AG09319 (cell line): ENCODE data around the gene ARHGAP21.

Experiments used
- DNase-seq: peaks from one replicate; pipeline ENCODE4 v3.0.0-alpha.2; 2010; ENCODE audit warnings: low read depth; ENCODE audit errors: extremely low read depth
- CTCF ChIP-seq: IDR thresholded peaks from 2 replicates; pipeline ENCODE4 v1.5.1; 2011; ENCODE audit warnings: low read depth, mild to moderate bottlenecking, inconsistent platforms, low read length, moderate library complexity

Gene ARHGAP21

GRCh38 chr10:24603333-24603732 is 120.4 kb downstream of the ARHGAP21 start:
- DNase-seq = no peak

GRCh38 chr10:24597961-24598360 is 125.7 kb downstream of the ARHGAP21 start:
- no peak for DNase-seq
- no peak for TF ChIP-seq CTCF

More at GRCh38 chr10:24603333-24603732, 120.4 kb downstream of the ARHGAP21 start:
- TF ChIP-seq CTCF = no peak

GRCh38 chr10:24597426-24597825 is 126.3 kb downstream of the ARHGAP21 start:
- peak; percentile 61 for DNase-seq
- no peak for TF ChIP-seq CTCF

- no peak for TF ChIP-seq CTCF
- no peak for DNase-seq
Measured at GRCh38 chr10:24596217-24596930, 127.3 kb downstream of the ARHGAP21 start.

- no peak for DNase-seq
- no peak for TF ChIP-seq CTCF
Measured at GRCh38 chr10:24590697-24591457, 132.8 kb downstream of the ARHGAP21 start.

- no peak for DNase-seq
- TF ChIP-seq CTCF = no peak
Measured at GRCh38 chr10:24589265-24589664, 134.4 kb downstream of the ARHGAP21 start.

GRCh38 chr10:24579906-24580305 is 143.8 kb downstream of the ARHGAP21 start:
- DNase-seq = no peak
- no peak for TF ChIP-seq CTCF
